GM10847 (cell line): ENCODE results near the gene MTHFD1.

Experiments
- POLR2A ChIP-seq: IDR thresholded peaks from 2 replicates; pipeline ENCODE4 v1.6.1; 2011; ENCODE audit not compliant: insufficient read length; ENCODE audit errors: extremely low read depth

Gene MTHFD1

GRCh38 chr14:64509036-64509435, 120.9 kb downstream of the MTHFD1 start:
- no peak for TF ChIP-seq POLR2A
